Measurements from ENCODE around the gene RNASE4. TPM values are rescaled to one million over a fixed set of nuclear protein-coding genes. Genes with fewer than 3 reads are reported as not detected.
"Not testable (repeated sequence)": the region's sequence is repeated elsewhere in the genome, so short reads cannot be mapped to it uniquely, and the experiment has no call there.

The RNASE4 gene
- total RNA-seq (2021) = 0.75 and 1.8 TPM in 2 replicates
- not detected for Bru-seq, nascent RNA
- percentile 17 among the genes with signal in this experiment for BruChase-seq, experiment 1, labeled RNA remaining after a 2-hour chase
- BruChase-seq, experiment 2, labeled RNA remaining after a 6-hour chase = percentile 39 among the genes with signal in this experiment
- long read RNA-seq, partial matches to known transcripts = 0 of 4 reads
- long read RNA-seq, other reads (novel, unspliced or antisense) = 0 of 4 reads

DNA sequence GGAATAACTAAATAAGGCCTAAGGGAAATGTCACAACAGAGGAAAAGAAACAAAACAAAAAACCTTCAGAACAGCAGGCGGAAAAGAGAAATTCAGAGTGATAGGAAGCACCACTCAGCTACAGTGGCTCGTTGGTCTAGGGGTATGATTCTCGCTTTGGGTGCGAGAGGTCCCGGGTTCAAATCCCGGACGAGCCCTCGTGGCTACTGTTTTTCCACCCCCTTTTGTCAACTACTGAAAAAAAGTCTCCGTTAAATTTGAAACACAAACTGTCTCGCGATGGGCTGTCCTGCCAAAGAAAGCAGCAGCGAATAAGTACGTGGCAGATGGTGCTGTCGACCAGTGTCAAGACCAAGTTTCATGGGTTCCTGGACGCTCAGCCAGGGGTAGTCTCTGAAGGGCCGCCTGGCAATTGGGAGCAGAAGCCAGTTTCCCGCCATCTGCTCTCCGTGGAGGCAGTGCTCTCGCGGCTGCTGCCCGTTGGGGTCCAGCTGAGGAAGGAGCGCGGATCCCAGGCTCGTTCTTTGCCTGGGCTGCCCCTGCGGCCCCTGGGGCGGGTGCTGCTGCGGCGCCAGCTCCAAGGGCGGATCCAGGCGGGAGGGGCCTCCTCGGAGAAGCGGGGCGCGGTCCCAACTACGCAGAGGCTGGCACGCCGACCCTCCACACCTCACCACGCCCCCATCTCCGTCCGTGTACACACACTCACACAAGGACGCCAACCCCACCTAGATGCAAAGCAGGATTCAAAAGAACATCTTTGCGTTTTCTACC is at the start of gene RNASE4:
Gene RNASE4 (plus strand): TSS at position 670 of the 771 bp plus-strand sequence. CDS start 14,812 bp downstream, outside the sequence.
- intact Hi-C loops (cut with micrococcal nuclease; ENCODE audit: unreplicated experiment) = loop anchor here (1.0 to 5.0 kb wide), 6 partner anchors 71 to 357 kb away; partner anchors contain the start of genes PARP2, PIP4P1 and TEP1
- Histone ChIP-seq H3K27me3 (replicated peaks; ENCODE audit: insufficient read depth, low read depth, low read length, poor library complexity) (no peaks in the 10 kb centered on the region), H3K36me3 (ENCODE audit: insufficient read depth, low read length, poor library complexity, severe bottlenecking) (no peaks in the 10 kb centered on the region), H3K4me3 (ENCODE audit: low read depth, low read length, poor library complexity, severe bottlenecking) (peak within 1 kb of the TSS; percentile 79), H3K4me1 (ENCODE audit: insufficient read depth, low read length, poor library complexity, severe bottlenecking) (peaks cover 16% of the 10 kb centered on the region), H3K27ac (ENCODE audit: low read depth, low read length, poor library complexity, severe bottlenecking) (peak within 1 kb of the TSS; percentile 96), H3K9me3 (ENCODE audit: low read depth, low read length, poor library complexity, severe bottlenecking) (no peaks in the 10 kb centered on the region)
- CTCF ChIA-PET = interaction anchor here (1.8 kb wide), 1 partner anchor 71 kb away, joined by 5 read pairs; no protein-coding TSS in a partner anchor
- peak; percentile 90 for DNase-seq (ENCODE audit: low spot score)
- no TSS peak for BruUV-seq (replicated peaks)
- POLR2A ChIA-PET (ENCODE audit: low non-redundant PET) = interaction anchor here (0.5 to 0.7 kb wide), 2 partner anchors 126 to 229 kb away, joined by 3 read pairs; partner anchors contain the start of gene APEX1
- TF ChIP-seq EZH2 (IDR thresholded peaks at IDR 0.05; ENCODE audit: borderline replicate concordance, low read depth, low read length, poor library complexity, severe bottlenecking) (no peak), CTCF (conservative IDR thresholded peaks at IDR 0.05; ENCODE audit: low read depth, low read length) (no peak)

DNA sequence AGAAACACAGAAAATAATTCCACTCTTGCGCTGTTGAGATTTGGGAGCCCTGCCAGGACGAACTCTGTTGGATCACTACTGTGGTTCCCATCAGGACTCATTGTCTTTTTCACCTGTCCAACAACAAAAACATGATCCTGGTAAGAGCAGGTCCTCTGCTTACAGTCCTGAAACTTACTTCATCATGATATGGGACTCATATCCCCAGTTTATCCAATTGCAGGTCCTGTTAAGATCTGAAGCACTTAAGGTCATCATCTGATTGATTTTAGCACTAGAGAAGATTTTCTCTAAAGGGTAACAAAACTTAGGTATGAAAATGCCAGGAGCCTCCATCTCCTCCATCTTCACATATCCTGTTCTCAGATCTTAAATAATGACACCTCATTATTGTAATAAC is 42.8 kb upstream of the RNASE4 start, which contains the start of gene OR6S1:
Gene OR6S1 (minus strand): TSS at position 101 of the 400 bp plus-strand sequence. CDS start 0 bp downstream, at position 101.
- intact Hi-C loops (cut with micrococcal nuclease; ENCODE audit: unreplicated experiment) = no loop called here
- POLR2A ChIA-PET (ENCODE audit: low non-redundant PET) = no interaction called here
- TF ChIP-seq EZH2 (IDR thresholded peaks at IDR 0.05; ENCODE audit: borderline replicate concordance, low read depth, low read length, poor library complexity, severe bottlenecking) (no peak), CTCF (conservative IDR thresholded peaks at IDR 0.05; ENCODE audit: low read depth, low read length) (no peak)
- Histone ChIP-seq H3K4me3 (ENCODE audit: low read depth, low read length, poor library complexity, severe bottlenecking) (no peak within 1 kb of the TSS), H3K36me3 (ENCODE audit: insufficient read depth, low read length, poor library complexity, severe bottlenecking) (no peaks in the 10 kb centered on the region), H3K27ac (ENCODE audit: low read depth, low read length, poor library complexity, severe bottlenecking) (no peak within 1 kb of the TSS), H3K27me3 (replicated peaks; ENCODE audit: insufficient read depth, low read depth, low read length, poor library complexity) (peaks cover 14% of the 10 kb centered on the region), H3K4me1 (ENCODE audit: insufficient read depth, low read length, poor library complexity, severe bottlenecking) (no peaks in the 10 kb centered on the region), H3K9me3 (ENCODE audit: low read depth, low read length, poor library complexity, severe bottlenecking) (no peaks in the 10 kb centered on the region)
- CTCF ChIA-PET = no interaction called here
- no peak for DNase-seq (ENCODE audit: low spot score)
- no TSS peak for BruUV-seq (replicated peaks)

- BruUV-seq (replicated peaks) = no TSS peak
- no peaks in the 10 kb centered on the region for H3K36me3 ChIP-seq (ENCODE audit: insufficient read depth, low read length, poor library complexity, severe bottlenecking)
- ChIA-PET CTCF (no interaction called here), POLR2A (ENCODE audit: low non-redundant PET) (no interaction called here)
- intact Hi-C loops (cut with micrococcal nuclease; ENCODE audit: unreplicated experiment) = no loop called here
- H3K4me3 ChIP-seq (ENCODE audit: low read depth, low read length, poor library complexity, severe bottlenecking) = no peak overlapping the region
- no peaks in the 10 kb centered on the region for H3K9me3 ChIP-seq (ENCODE audit: low read depth, low read length, poor library complexity, severe bottlenecking)
- H3K27ac ChIP-seq (ENCODE audit: low read depth, low read length, poor library complexity, severe bottlenecking) = no peak overlapping the region
- H3K4me1 ChIP-seq (ENCODE audit: insufficient read depth, low read length, poor library complexity, severe bottlenecking) = no peaks in the 10 kb centered on the region
- no peak for DNase-seq (ENCODE audit: low spot score)
- no peak for TF ChIP-seq CTCF (conservative IDR thresholded peaks at IDR 0.05; ENCODE audit: low read depth, low read length)
- no peak for TF ChIP-seq EZH2 (IDR thresholded peaks at IDR 0.05; ENCODE audit: borderline replicate concordance, low read depth, low read length, poor library complexity, severe bottlenecking)
- H3K27me3 ChIP-seq (replicated peaks; ENCODE audit: insufficient read depth, low read depth, low read length, poor library complexity) = peaks cover 14% of the 10 kb centered on the region
Measured at GRCh38 chr14:20642182-20642581, 42.2 kb upstream of the RNASE4 start.

GRCh38 chr14:20642755-20643154 is 41.6 kb upstream of the RNASE4 start:
- H3K27ac ChIP-seq (ENCODE audit: low read depth, low read length, poor library complexity, severe bottlenecking); H3K36me3 ChIP-seq (ENCODE audit: insufficient read depth, low read length, poor library complexity, severe bottlenecking); POLR2A ChIA-PET (ENCODE audit: low non-redundant PET); DNase-seq (ENCODE audit: low spot score); intact Hi-C loops (cut with micrococcal nuclease; ENCODE audit: unreplicated experiment); CTCF ChIA-PET; H3K4me1 ChIP-seq (ENCODE audit: insufficient read depth, low read length, poor library complexity, severe bottlenecking); H3K9me3 ChIP-seq (ENCODE audit: low read depth, low read length, poor library complexity, severe bottlenecking); BruUV-seq (replicated peaks); H3K4me3 ChIP-seq (ENCODE audit: low read depth, low read length, poor library complexity, severe bottlenecking): not testable (repeated sequence)
- H3K27me3 ChIP-seq (replicated peaks; ENCODE audit: insufficient read depth, low read depth, low read length, poor library complexity) = peaks cover 14% of the 10 kb centered on the region
